ENCODE results near the gene SPATA7.

The SPATA7 gene

DNA sequence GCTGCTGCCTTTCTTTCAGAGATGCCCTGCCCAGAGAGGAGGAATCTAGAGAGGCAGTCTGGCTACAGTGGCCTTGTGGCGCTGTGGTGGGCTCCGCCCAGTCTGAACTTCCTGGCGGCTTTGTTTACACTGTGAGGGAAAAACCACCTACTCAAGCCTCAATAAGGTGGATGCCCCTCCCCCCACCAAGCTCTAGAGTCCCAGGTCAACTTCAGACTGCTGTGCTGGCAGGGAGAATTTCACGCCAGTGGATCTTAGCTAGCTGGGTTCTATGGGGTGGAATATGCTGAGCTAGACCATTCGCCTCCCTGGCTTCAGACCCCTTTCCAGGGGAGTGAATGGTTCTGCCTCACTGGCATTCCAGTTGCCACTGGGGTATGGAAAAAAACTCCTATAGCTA, 25.6 kb downstream of the SPATA7 start:
- no peak for DNase-seq (ENCODE audit: low read depth in 2 of 2, low spot score in 1 of 2)

DNA sequence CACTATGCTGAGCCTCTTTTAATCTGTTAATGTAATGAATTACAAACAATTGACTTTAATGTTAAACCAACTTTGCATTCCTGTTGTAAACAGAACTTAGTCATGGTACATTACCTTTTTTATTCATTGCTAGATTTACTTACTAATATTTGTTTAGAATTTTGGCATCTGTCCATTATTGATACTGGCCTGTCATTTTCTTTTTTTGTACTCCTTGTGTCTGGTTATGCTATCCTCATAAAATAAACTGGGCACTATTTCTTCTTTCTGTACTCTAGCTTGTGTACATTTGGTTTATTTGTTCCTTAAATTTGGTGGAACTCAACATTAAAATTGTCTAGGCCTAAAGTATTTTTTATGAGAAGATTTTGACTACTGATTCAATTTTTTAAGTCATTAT, 32.1 kb downstream of the SPATA7 start:
- no peak for DNase-seq (ENCODE audit: low read depth in 2 of 2, low spot score in 1 of 2)

DNA sequence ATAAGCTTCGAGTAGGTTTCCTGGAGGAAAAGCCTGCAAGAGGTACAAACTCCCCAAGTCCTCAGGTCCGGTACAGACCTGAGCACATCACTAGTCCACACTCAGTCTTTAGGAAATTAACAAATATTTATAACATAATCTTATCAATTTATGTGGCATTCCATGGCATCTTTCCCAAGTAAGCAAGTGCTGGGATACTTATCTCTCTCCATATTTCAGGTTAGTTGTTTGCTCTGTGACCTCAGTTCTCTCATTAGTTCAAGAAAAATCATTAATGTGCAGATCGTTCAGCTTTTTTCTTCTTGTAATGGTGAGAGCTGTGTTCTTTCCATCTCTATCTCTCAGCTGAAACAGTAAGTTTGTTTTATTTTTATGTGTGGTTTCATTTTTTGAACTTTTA, 34.7 kb downstream of the SPATA7 start:
- no peak for DNase-seq (ENCODE audit: low read depth in 2 of 2, low spot score in 1 of 2)

DNA sequence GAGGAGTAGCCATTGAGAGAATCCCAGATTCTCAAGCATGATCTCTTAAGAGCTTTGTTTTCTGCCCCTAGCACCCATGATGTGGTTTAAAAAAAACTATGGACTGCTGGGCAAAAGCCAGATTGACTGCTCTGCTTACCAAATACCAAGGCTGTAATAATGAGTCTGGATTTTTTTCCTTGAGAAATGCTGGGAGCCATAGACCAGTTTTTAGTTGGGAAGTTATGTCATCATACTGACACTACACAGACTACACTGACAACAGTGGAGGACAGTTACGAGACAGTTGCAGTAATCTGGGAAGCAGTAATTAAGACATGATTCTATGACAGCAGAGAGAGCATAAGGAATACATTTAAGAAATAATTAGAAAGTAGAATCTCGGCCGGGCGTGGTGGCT, 35.8 kb downstream of the SPATA7 start:
- no peak for DNase-seq (ENCODE audit: low read depth in 2 of 2, low spot score in 1 of 2)

DNA sequence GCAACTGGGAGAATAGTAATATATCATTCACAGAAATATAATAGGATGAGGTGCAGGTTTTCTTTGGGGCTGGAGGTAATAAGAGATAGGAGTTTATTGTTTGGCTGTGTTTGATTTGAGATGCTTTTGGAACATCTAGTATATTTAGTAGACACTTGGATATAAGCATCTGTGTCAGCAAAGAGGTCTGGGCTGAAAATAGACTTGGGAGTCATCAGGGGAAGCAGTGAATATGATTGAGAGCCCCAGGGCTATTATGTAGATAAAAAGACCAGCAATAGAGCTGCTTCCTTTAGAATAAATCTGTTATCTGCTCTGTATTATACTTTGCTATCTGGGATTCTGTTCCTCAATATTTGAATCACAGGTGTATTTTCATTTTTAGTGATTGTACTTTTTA, 36.6 kb downstream of the SPATA7 start:
- DNase-seq (ENCODE audit: low read depth in 2 of 2, low spot score in 1 of 2), result no peak

DNA sequence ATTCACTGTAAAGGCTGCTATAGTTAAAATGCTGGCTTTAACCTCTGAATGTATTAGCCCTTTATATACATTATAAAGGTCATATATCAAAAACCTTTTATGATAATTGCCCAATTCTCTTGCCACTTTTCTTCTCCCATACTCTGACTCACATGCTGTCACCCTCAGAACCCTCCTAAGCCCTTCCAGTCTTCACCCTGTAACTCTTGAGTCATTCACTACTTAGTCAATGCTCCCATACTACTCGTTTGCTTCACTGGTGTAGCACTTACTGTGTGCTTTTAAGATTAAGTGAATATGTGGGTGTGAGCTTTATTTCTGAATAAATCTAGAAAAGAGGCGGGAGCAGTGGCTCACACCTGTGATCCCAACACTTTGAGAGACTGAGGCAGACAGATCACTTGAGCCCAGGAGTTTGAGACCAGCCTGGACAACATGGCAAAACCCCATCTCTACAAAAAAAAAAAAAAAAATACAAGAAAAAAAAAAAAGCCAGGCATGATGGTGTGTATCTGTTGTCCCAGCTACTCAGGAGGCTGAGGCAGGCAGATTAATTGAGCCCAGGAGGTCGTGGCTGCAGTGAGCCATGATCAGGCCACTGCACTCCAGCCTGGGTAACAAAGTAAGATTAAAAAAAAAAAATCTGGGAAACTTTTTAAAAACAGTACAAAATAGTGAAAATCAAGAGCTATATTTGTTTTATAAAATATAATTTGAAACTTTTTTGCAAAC, 37.6 kb downstream of the SPATA7 start:
- no peak for DNase-seq (ENCODE audit: low read depth in 2 of 2, low spot score in 1 of 2)

DNA sequence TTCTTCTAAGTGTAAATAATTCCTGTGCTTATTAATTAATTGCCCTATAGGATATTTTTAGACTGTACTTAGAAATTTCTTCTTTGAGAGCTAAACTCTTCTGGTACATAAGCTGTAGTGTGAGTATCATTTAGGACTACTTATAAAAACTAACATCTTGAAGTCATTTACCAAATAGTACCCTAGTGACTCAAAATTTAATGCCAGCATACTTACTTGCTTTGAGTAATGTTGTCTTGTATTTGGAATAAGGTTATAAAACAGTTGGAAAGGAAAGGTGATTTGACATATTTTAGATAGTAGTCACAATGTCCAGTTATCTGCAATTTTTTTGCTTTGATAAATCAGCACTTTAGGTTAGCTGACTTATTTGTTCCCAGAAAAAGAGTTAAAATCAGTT, 39.1 kb downstream of the SPATA7 start:
- DNase-seq (ENCODE audit: low read depth in 2 of 2, low spot score in 1 of 2), result no peak

DNA sequence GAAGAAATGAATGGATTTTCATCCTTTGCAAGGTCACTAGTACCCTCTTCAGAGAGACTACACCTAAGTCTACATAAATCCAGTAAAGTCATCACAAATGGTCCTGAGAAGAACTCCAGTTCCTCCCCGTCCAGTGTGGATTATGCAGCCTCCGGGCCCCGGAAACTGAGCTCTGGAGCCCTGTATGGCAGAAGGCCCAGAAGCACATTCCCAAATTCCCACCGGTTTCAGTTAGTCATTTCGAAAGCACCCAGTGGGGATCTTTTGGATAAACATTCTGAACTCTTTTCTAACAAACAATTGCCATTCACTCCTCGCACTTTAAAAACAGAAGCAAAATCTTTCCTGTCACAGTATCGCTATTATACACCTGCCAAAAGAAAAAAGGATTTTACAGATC, 40.8 kb downstream of the SPATA7 start:
- no peak for DNase-seq (ENCODE audit: low read depth in 2 of 2, low spot score in 1 of 2)

DNA sequence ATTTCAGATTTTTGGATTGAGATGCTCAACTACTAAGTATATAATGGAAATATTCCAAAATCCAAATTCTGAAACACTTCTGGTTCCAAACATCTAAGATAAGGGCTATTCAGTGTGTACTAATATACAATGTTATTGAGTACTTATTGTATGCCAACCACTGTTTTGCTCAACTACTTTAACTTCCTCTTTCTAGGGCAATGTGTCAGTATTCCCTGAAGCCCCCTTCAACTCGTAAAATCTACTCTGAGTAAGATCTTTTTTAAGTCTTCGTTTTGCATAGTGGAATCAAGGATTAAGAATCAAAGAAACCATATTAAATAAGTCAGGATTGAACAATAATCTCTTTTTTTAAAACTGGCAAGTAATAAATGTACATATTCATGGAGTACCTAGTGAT, 45.5 kb downstream of the SPATA7 start:
- no peak for DNase-seq (ENCODE audit: low read depth in 2 of 2, low spot score in 1 of 2)

DNA sequence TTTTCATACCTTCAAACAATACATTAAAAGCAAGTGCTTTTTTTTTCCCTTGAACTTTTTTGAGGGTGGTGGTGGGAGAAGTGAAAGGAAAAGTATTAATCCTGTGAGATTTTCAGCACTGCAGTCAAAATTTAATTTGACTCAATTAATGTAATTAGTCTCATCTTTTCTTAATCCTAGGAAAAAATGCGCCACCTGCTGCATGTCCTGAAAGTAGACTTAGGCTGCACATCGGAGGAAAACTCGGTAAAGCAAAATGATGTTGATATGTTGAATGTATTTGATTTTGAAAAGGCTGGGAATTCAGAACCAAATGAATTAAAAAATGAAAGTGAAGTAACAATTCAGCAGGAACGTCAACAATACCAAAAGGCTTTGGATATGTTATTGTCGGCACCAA, 52.2 kb downstream of the SPATA7 start:
- DNase-seq (ENCODE audit: low read depth in 2 of 2, low spot score in 1 of 2), result no peak

DNA sequence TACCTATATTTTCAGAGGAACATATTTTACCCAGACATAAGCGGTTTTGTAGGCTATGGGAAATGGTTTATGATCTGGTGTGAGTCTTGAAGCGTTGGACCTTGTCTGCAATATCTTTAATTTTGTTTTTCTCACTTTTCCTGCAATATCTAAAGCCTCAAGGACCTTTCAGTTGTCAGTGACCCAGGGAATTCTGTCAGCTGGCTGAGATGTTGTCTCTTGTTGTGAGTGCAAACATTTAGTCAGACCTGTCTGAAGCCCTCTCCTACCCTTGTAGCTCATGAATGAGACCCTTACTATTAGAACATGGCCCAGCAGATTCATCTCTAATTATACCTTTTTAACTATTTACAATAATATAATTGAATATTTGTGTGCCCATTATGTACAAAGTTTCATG, 53.6 kb downstream of the SPATA7 start:
- no peak for DNase-seq (ENCODE audit: low read depth in 2 of 2, low spot score in 1 of 2)

DNA sequence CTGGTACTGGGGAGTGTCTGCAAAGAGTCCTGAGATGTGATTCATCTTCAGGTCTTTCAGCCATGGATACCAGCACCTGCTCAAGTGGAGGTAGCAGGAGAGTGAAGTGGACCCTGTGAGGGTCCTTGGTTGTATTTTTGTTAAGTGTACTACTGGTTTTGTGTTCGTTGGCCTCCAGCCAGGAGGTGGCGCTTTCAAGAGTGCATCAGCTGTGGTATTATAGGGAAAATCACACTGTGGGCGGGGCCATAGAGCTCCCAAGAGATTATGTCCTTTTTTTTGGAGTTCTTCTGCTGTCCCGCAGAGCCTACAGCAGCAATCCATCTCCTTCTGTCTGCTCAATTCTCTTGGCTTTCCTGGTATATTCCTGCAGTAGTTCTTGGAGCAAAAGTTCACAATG, 66.8 kb downstream of the SPATA7 start:
- no peak for DNase-seq (ENCODE audit: low read depth in 2 of 2, low spot score in 1 of 2)

DNA sequence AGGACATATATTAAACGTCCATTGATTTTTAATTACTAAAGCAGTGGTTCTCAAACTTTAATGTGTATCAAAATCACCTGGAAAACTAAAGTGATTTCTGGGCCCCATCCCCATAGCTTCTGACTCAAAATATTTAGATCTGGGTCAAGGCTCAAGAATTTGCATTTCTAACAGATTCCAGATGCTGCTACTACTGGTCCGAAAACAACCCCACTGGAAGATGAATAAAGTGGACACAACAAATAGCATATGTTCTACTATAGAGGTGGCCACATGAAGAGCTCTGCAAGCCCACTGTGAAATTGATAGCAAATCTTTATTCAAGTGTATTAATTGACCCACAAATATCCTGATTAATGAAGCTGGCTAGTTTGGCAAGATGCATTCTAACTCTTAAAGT, 69.4 kb downstream of the SPATA7 start:
- no peak for DNase-seq (ENCODE audit: low read depth in 2 of 2, low spot score in 1 of 2)

DNA sequence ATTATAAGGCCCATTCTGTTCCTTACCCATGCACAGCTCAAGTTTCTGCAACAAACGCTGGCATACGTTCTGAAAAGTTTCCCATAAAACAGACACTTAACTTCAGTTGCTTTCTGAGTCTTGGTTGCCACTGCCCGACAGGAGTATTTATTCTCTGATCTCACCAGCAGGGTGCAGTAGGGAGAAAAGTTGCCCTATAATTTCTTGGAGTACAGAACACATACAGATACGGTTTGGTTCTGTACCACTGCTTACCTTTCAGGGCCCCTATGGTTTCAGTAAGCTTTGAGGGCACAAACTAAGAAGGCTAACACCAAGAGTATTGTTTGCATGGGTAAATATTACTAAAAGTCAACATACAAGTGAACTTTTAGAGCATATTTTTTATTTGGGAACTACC, 77.9 kb downstream of the SPATA7 start:
- DNase-seq (ENCODE audit: low read depth in 2 of 2, low spot score in 1 of 2), result no peak

DNA sequence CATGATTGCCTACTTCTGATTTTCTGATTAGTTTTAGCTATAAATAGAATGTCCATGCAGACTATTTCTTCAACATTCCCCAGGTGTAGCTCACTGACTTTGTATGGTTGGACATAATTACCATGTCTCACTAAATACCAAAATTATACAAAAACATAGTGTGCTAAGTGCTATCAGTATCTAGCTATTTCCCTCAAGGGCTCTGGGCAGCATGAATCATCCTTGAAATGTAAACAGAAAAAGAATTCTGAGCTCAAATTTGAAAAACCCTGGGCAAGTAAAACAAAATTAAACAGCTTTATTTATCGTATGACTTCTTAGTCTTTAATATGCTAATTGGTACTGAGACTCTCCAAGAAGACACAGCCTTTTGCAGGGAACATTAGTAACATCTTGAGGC, 82.9 kb downstream of the SPATA7 start:
- no peak for DNase-seq (ENCODE audit: low read depth in 2 of 2, low spot score in 1 of 2)

DNA sequence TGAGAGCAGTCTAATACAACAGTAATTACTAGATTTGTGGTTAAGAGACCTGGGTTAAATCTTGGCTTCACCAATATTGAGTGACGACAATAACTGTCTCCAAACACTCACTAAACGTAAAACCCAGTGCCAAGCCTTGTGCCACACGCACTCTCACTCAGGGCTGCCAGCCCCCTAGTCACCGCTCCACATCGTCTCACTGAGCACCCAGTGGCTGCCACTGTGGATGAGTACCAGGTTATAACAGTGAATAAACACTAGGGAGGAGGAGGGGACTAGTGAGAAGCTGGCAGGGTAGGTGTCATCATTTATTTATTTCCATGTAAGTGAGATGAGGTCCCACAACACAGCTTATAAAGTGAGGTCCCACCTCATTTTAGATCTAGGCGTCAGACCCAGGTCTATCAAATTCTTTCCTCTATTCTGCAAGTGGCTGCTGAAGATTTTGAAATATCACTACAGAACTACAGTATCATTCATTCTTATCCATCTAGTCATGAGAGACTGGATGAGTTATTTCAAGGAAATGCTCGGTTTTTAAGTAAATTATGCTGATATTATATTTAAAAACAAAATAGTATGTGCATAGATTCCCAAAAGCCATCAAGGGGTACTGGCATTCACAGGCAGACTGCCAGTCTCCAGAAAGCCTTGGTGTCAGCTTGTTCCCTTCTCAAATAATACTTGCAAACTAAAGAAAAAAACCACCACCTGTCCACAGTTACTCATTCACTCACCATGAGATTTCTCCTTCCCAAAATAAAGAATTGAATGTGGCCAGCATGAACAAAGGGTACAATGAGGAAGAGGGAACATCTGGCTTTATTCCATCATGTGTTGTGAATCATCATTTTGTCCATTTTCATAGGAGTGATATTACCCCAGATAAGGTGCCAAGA, 85.3 kb downstream of the SPATA7 start:
- no peak for DNase-seq (ENCODE audit: low read depth in 2 of 2, low spot score in 1 of 2)

DNA sequence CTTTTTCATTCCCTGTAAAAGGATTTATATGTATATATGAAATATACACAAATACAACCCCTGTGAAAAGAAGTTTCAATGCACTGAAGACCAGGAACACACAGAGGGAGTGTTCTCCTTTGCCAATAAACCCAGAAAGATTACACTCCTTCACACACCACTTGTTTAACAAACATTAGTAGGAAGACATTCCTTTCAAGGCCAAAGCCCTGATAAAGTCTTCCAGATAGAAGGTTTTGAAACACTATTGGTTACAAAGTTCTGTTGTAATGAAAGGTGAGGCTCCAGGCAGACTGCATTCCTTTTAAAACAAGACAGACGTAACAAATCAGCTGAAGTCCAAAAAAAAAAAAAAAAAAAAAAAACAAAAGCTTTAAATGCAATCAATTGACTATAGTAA, 88.3 kb downstream of the SPATA7 start:
- no peak for DNase-seq (ENCODE audit: low read depth in 2 of 2, low spot score in 1 of 2)

DNA sequence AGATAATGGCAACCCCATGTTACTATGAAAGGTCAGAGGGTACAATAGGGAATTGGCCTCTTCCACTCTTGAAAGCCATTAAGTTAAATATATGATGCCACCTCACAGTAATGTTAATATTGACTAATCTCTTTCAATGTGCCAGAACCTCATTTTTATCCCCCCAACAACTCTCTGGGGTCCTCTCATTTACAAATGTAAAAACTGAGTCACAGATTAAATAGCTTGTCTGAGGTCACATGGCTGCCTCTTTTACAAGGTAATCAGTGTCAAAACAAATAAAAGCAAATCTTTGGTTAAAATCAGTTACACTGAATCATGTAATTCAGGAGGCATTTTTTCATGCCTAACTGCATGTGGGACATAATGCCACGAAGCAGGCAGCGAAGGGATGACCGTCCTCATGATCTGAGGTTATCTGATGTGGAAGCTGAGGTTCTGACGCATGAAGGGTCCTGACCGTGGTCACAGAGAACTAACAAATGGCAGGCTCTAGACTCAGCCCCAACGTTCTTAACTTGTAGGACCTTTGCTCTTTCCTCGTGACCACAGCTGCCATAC, 90.8 kb downstream of the SPATA7 start:
- DNase-seq (ENCODE audit: low read depth in 2 of 2, low spot score in 1 of 2), result no peak

DNA sequence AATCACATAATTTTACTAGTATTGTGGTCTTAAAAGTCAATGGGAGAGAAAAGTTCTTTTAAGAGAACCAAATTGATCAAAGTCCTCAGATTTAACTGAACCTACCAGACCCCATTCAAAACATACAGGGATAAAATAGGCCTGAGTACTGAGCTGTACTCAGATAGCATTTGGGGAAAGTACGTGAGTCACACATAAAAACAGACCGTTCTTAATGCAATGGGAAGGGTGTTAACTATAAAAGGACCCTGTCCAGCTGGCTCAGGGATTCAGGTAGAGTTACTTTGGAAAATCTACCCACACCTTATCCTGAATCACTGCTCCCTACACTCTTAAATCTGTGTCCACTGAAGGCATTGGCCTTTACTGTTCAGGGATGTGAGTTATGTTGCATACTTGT, 91.4 kb downstream of the SPATA7 start:
- no peak for DNase-seq (ENCODE audit: low read depth in 2 of 2, low spot score in 1 of 2)

DNA sequence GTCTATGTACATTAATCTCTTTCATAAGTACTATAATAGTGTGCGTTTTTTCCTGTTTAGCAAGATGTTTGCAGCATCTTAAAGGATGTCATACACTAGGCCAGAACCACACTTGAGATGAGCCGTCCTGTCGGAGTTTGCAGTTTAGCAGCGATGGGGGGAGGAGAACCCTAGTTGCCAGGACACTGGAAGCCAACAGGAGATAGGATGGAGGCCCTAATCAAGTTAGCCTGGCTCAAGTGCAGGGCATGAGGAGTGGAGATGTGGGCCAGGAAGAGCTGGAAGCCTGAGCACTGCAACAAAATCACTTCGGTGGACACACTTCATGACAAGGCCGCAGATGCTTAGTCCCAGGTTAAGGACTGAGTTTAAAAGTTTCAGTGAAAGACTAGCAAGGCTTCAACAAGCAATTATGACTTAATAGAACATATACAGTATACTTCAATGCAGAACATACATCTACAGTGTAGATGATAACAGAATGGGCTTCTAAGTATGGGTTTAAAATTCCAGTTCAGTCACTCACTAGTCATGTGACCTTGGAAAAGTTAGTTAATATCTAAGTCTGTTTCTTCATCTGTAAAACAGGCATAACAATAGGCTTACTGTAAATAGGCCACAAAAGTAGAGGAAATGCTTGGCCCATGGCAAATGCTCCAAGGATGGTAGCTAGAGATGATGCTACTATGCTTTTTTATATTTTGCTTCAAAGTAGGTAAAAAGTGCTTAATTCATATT, 92.2 kb downstream of the SPATA7 start:
- DNase-seq (ENCODE audit: low read depth in 2 of 2, low spot score in 1 of 2), result no peak

DNA sequence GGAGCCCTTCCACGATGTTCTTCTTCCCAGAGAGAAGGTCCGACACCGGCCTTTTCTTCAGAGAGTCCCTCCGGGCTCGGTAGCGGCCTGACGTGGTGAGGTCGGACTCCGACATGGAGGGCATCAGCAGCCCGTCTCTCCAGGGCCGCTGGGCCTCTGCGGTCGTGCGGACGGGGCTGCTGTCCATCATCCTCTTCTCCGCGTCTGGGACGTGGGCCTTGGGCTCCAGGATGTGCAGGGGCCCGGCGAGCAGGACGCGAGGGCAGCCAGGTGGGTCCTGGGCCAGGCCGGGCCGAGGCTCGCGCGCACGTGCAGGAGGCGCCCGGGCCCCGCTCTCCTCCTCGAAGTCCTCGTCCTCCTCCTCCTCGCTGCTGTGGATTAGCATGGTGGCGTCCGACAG, 93.5 kb downstream of the SPATA7 start:
- DNase-seq (ENCODE audit: low read depth in 2 of 2, low spot score in 1 of 2), result no peak

DNA sequence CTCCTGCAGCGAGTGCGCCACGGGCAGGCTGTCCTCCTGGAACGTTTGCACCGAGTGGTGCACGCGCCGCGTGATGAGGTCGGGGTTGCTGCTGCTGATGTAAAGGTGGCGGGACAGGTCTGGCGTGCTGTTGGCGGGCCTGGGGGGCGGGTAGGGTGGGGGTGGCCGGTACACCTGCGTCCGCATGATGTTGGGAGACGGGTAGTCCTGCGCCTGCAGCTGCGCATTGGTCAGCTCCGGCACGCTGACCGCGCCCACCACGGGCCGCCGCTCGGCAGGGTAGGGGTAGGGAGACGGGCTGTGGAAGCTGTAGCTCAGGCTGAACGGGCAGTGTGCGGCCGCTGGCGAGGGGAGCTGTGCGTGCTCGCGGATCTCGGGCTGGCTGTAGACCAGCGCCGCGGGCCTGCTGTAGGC, 94.1 kb downstream of the SPATA7 start:
- DNase-seq (ENCODE audit: low read depth in 2 of 2, low spot score in 1 of 2), result no peak

Data from stimulated activated CD8-positive, alpha-beta memory T cell treated with anti-CD3 and anti-CD28 coated beads, Interleukin-4, amount 100 ng/mL, for 4 hours (primary cell).